GM18907 (cell line): ENCODE data around the gene CRISPLD2.
"Not testable (repeated sequence)": the region's sequence is repeated elsewhere in the genome, so short reads cannot be mapped to it uniquely, and the experiment has no call there.

Source experiments
- ATAC-seq: cut with Tn5 transposase; IDR thresholded peaks from one replicate; pipeline ENCODE4 v1.9.1; 2021; ENCODE audit warnings: mild to moderate bottlenecking, moderate library complexity; ENCODE audit not compliant: unreplicated experiment

The CRISPLD2 gene

DNA sequence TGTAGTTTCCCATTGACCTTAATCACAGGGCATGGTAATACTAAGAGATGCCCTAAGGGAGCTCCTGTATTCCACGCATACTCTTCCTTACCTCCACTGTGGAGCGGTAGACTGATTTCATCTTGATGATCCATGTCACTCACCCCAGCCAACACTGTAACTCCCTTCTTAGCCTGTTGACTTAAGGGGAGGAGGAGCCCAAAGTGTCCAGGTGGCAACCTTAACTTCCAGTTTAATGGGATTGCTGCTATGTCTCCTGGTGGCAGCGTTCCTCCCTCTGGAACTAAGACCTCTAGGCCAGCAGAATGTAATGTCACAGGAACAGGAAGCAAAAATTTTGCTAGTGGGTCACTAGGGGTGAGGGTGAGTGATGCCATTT lies 36.4 kb downstream of the CRISPLD2 start:
- ATAC-seq, result not testable (repeated sequence)

DNA sequence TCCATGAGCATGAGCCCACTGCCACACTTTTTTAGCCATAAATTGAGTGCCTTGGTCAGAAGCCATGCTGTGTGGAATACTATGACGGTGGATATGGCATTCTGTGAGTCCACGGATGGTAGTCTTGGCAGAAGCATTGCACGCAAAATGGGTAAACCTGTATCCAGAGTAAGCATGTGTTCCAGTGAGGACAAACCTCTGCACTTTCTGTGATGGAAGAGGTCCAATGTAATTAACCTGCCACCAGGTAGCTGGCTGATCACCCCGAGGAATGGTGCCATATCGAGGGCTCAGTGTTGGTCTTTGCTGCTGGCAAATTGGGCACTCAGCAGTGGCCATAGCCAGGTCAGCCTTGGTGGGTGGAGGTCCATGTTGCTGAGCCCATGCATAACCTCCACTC lies 37.0 kb downstream of the CRISPLD2 start:
- not testable (repeated sequence) for ATAC-seq

DNA sequence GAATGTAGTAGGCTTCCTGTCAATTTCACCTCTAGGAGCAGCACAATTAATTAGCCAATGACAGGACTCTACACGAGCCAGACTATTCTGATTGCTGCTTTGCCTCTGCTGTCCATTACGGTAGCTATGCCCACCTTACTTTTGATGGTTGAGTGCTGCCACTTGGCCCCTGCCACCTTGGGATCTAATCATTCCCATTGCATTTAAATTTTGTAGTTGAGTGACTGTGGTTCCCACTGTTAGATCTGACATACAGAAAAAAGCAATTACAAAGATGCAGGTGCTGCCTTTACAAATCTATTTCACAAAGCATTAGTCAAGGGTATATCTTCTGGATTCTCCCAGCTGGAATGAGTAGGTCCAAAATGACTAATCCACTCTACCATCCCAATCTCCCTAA lies 39.9 kb downstream of the CRISPLD2 start:
- ATAC-seq, result no peak

DNA sequence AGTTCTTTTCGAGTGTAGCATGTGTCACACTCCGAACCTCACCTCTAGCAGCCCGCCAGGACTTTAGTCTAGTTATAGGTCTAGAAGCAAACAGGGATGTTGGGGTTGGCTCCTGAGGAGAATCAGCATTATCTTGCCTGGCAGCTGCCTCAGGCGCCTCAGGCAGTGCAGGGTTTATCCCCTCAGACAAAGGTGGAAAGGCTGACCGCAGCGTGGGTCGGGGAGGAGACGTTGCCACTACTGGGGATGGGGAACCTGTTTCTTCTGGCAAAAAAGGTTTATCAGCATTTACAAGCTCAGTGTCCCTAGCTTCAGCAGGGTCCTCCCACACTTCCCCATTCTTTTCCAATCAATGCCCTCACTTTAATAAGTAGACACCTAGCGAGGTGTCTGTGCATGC lies 40.6 kb downstream of the CRISPLD2 start:
- no peak for ATAC-seq

DNA sequence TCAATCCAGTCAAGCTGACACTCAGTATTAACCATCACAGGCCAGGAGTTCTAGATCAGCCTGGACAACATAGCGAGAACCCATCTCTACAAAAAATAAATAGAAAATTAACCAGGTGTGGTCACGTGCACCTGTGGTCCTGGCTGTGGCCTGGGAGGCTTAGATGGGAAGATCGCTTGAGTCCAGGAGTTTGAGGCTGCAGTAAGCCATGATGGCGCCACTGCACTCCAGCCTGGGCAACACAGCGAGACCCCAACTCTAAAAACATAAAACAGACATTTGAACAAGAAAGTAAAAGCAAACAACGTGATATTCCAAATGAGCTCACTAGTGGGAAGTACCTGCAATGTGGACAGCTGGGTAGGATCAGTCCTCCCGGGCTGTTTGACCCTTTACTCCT lies 41.9 kb downstream of the CRISPLD2 start:
- no peak for ATAC-seq

DNA sequence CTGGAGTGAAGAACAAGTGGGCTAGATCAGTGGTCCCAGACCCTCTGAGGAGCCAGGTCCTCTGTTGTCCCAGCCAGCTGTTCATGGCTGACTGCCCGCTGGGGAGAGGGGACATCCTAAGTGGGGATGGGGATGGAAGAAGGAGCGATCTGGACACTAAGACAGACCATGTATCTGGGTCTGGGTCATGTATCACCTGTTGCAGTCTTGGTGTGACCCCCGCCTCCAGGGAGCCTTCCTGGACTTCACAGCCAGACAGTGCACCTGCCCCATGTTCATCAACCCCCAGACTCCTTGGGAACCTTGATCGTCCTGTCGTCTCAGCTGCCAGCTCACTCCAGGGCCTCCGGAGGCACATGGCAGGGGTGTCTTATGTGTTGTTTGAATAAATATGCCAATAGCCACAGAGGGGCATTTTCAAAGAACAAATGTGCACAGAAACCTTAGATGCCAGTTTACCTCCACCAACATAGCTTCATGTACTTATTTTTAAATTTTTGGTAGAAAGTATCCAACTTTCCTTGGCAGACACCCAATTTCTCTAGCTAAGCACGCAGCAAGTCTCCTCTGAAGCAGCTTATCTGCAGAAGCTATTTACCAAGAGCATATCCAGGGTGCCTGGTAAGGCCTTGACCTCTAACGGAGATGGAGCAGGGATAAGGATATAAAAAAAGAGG lies 43.2 kb downstream of the CRISPLD2 start:
- no peak for ATAC-seq

DNA sequence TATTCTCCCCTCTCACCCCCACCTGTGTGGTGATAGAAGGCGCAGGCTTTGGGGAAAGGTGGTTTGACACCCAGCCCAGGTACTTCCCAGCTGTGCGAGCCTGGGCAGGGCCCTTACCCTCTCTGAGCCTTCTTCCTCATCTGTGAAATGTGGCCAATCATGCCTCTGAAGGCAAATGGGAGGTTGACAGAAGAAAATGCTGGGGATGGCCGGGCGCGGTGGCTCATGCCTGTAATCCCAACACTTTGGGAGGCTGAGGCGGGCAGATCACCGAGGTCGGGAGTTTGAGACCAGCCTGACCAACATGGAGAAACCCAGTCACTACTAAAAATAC lies 43.7 kb downstream of the CRISPLD2 start:
- no peak for ATAC-seq

DNA sequence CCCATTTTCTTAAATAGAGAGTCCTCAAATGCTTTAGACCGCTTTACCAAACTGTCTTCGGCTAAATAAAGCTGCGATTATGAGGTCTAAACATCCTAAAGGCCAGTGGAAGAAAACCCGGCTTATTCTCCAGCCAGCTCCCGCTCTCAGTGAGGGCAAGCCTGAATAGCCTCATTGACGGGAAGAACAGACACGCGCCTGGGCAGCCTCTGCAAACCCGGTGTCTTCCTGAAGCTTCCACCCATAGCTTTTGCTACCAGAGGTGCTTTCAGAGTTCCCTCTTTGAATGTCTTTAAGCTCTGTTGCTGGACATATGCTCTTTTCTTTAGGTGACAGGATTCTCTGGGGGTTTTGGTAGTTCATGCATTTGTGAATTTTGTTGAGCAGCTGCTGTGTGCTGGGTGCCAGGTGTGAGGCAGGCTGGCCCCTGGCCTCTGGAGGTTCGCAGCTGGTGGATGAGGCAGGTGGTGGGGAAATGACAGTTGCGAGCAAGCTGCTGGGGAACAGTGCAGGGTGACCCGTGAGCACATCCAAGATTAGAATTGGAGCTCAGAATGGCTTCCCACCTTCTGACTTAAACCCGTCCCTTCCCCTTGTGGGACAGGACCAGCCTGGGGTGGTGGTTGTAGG lies 44.7 kb downstream of the CRISPLD2 start:
- no peak for ATAC-seq

DNA sequence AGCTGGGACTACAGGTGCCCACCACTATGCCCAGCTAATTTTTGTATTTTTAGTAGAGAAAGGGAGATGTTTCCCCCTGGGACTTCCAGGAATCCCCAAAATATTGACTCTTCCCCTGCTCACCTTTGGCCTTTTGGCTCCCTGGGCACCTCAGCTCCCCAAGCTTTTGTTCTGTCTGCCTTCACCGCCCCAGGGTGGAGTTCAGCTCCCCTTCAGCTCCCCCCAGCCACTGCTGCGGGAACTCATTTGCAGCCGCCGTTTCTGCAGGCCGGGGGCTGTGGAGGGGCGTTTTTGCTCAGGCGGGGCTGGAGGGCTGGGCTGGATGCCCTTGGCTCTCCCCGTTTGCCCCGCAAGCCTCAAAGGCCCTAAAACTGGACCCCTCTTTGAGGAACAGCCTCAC lies 47.9 kb downstream of the CRISPLD2 start:
- no peak for ATAC-seq

DNA sequence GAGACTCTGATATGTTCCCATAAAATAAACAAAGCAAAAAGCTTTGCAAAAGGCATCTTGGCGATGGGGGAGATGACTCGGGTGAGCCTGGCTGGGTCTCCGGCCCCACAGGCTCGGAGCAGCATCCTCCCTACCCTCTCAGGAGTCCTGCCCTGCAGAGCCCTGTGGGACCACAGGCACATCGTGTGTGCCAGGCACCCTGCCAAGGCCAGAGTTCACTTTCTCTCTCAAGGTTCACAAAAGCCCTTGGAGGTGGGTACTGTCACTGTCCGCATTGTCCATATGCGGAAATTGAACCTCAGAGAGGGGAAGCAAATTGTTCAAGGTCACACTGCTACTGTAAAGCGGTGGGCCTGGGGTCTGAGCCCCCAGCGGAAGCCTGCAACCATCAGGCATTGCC lies 48.5 kb downstream of the CRISPLD2 start:
- ATAC-seq, result no peak

DNA sequence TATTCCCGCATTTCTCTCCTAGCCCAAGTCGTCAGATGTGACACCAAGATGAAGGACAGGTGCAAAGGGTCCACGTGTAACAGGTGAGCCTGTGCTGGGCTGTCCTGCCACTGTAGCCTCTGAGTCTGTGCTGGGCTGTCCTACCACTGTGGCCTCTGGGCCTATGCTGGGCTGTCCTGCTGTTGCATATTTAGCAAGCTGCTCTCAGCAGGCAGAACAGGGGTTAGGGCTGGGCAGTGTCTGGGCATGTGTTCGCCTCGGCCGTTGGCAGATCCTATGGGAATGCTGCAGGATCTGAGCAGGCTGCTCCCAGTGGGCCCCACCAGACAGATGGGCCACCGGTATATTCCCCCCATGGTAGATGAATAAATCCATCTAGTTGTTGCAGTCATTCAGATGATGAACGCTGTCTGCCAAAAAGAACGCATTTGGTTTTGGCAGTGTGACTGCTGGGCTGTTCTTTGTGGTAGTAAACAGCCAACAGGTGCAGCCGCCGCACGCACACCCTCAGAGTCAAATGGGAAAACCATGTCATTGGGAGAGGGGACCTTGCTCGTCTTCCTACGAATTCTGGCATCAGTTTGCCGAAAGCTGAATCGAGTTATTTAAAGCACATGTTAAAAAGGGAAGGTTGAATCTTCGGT lies 49.2 kb downstream of the CRISPLD2 start:
- ATAC-seq, result no peak

DNA sequence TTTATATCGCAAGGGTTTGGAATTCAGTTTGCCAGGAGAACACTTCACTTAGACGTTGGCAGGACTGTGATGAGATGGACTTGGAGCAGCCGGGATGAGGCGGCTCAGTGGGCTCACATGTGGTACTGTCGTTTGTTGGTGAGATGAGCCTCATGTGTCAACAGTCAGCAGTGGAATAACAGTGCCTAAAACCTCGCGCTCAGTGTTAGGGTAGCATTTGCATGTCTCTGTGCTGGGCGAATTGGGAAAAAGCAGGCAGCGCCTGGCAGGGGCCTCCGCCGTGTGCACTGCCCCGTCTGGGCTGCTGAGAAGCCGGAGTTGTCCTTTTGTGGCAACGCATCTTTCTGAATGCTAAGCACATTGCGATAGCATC lies 49.7 kb downstream of the CRISPLD2 start:
- no peak for ATAC-seq

DNA sequence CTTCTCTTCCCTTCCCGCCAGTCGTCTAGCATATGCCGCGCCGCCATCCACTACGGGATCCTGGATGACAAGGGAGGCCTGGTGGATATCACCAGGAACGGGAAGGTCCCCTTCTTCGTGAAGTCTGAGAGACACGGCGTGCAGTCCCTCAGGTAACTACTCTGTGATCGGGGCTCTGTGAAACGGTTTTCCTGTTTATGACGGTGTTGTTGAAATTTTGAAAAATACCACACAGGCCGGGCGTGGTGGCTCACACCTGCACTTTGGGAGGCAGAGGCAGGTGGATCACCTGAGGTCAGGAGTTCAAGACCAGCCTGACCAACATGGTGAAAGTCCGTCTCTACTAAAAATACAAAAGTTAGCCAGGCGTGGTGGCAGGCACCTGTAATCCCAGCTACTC lies 53.2 kb downstream of the CRISPLD2 start:
- ATAC-seq, result not testable (repeated sequence)

DNA sequence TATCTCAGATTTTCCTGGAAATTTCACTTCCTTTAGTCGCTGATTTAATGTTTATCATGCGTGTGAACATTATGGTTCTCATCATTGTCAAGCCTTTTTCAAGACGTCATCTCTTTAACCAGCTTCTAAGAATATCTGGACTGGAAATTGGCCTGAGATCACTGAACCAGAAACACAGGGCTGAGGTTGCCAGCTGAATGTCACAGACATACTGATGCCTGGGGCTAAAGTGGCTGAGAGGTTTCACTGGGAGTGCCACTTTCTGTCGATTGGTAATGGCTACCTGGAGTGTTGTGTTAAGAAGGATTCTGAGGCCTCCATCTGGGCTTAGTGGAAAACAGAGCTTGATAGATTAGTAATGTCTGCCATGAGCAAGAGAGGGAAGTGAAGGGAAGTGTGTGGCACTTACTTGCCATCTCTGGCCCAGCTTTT lies 54.2 kb downstream of the CRISPLD2 start:
- ATAC-seq, result no peak

DNA sequence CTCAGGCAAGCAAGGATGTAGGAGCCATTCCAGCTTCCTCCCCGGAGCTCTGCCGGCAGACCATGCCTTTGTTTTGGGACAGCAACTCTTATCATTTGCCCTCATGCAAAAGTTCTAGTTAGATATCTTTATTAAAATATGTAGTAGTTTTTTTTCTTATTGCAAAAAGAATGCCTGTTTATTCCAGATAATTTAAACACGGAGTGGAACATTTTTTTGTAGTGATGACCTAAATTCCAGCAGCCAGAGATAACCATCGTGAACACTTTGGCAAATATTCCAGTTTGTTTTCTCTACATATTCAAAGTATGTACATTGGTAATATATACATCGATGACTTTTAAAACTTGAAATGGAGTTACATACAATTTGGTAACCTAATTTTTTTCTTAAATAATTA lies 54.8 kb downstream of the CRISPLD2 start:
- no peak for ATAC-seq

DNA sequence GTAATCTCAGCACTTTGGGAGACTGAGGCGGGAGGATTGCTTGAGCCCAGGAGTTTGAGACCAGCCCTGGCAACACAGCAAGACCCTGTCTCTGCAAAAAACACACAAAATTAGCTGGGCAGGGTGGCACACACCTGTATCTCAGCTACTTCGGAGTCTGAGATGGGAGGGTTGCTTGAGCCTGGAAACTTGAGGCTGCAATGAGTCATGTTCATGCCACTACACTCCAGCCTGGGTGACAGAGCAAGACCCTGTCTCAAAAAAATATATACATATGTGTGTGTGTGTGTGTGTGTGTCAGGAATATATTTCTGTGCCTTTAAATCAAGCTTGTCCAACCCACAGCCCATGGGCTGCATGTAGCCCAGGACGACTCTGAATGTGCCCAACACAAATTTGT lies 55.2 kb downstream of the CRISPLD2 start:
- no peak for ATAC-seq

DNA sequence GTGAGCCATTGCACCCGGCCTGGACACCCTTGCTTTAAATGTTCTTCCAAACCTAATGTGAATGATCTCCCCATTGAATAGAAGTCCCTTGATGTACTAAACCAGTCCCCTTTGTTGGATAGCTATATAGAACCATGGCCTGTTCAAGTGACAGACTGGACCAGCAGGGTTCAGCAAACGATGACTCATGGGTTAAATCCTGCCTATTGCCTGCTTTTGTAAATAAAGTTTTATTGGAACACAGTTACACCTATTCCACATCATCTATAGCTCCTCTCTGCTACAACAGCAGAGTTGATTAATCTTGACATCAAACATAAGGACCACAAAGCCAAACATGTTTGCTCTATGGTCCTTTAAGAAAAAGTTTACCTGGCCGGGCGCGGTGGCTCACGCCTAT lies 56.1 kb downstream of the CRISPLD2 start:
- no peak for ATAC-seq

DNA sequence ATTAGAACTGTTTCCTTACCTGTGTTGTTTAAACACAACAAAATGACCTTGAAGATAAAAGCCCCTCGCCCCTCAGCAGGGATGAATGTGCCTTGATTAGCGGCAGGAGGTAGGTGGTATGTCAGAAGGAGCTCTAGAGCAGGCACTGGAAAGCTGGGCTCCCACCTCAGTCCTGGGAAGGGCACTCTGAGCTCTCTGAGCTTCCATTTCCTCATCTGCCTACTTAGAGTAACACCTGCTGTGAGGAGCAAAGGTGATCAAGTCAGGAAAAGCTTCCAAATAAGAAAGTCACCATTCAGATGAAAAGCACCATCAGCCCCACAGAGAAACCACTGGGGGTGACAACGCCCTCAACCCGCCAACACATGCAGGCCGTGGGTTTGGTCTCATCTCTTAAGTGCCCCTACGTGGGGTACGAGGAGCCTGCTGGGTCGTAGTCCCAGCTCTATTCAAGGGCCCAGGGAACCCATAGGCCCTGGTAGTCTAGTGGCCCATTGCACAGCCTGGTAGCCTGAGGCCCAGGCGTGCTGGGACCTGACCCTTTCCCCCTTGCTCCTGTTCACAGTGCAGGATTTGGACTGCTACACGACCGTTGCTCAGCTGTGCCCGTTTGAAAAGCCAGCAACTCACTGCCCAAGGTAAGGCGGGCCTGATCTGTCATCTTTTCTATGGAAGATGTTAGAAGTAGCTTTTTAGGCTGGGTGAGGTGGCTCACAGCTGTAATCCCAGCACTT lies 57.3 kb downstream of the CRISPLD2 start:
- ATAC-seq, result no peak

DNA sequence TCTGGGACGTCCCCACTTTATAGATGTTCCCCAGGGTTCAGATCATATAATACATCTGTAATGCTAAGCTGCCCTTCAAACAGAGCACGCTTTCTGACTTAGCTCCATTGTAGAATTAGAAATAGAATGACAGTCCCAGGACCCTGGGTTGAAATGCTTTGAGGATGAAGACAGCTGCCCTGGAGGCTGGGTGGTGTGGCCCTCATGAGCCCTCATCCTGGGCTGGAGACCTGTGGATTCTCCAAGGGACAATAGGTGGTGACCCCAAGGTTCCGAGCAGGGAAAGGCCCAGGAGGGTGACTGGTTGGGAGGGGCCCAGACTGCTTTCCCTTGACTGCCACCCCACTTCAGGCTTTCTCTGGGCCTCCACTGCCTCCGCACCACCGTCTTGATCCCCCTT lies 59.0 kb downstream of the CRISPLD2 start:
- ATAC-seq, result no peak

DNA sequence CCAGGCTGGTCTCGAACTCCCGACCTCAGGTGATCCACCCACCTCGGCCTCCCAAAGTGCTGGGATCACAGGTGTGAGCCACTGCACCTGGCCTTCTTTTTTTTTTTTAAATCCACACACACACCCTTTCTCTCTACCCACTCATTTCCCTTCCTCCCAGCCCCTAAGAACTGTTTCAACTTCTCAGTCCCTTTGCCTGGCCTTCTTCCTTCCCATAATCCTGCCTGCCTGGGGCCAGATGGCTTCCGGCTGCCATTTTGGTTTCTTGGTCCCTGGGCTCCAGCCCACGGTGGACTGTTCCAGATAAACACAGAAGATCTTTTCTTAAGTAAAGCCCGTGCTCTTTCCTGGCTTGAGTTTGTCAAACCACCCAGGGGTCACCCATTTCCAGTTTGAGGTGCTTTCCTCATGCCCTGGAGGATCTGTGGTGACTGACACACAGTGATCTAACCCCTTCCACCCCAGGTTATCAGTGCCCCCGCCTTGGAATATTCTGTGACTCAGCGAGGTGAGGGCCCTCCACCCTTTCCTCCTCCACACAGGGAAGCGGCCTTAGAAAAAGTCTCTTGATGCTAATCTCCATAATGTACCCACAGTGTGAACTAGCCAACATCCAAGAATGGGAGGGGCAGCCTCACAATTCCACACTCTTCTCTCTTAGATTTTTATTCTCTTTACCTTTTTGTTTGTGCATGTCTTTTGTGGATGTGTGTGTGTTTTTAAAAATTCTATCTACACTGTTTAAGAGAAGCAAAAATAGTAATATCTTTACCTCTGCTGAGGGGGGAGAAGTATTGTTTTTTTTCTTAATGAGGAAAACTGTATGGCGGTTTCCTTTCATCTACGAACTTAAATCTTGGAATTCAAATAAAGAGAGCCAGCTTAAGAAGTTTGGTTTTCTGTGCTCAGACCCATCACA lies 60.0 kb downstream of the CRISPLD2 start:
- ATAC-seq, result no peak
